HepG2 (cell line): ENCODE measurements around the gene GDF2.

Experiments
- CHD2 ChIP-seq: IDR thresholded peaks from 2 replicates; pipeline ENCODE4 v1.6.1; 2011; ENCODE audit warnings: low read depth, low read length, improper control_type of control experiment
- EED ChIP-seq: sonication (generic); formaldehyde crosslinking; IDR thresholded peaks from 2 replicates; pipeline ENCODE4 v1.5.0; 2020; ENCODE audit warnings: mild to moderate bottlenecking, missing genetic modification reagents
- ELF3 ChIP-seq: IDR thresholded peaks from 2 replicates; pipeline ENCODE4 v1.6.1; 2016; ENCODE audit warnings: missing genetic modification reagents, missing compliant biosample characterization
- HDAC6 ChIP-seq: fragments of 200-600 bp; sonication (generic); IDR thresholded peaks from 2 replicates; pipeline ENCODE4 v1.7.0; 2017; ENCODE audit warnings: mild to moderate bottlenecking, antibody characterized with exemption, low read length, low read depth
- KDM1A ChIP-seq: IDR thresholded peaks from 2 replicates; pipeline ENCODE4 v1.6.1; 2016; ENCODE audit warnings: missing compliant biosample characterization
- NCOA1 ChIP-seq: sonication (generic); formaldehyde crosslinking; IDR thresholded peaks from 2 replicates; pipeline ENCODE4 v1.9.0; 2021; ENCODE audit warnings: missing genetic modification reagents
- POLR2AphosphoS2 ChIP-seq: IDR thresholded peaks from 2 replicates; pipeline ENCODE4 v1.6.1; 2011; ENCODE audit warnings: low read depth, low read length, improper control_type of control experiment
- TSC22D2 ChIP-seq: sonication (generic); formaldehyde crosslinking; IDR thresholded peaks from 2 replicates; pipeline ENCODE4 v1.5.1; 2020; ENCODE audit warnings: missing genetic modification reagents, mild to moderate bottlenecking, borderline replicate concordance
- ZBTB7A ChIP-seq: sonication (generic); formaldehyde crosslinking; IDR thresholded peaks from 2 replicates; pipeline ENCODE4 v1.8.0; 2022; ENCODE audit warnings: mild to moderate bottlenecking, missing genetic modification reagents
- ZFX ChIP-seq: sonication (generic); formaldehyde crosslinking; IDR thresholded peaks from 2 replicates; pipeline ENCODE4 v1.4.0; 2020; ENCODE audit warnings: mild to moderate bottlenecking, low read depth, missing genetic modification reagents, moderate library complexity
- ZNF749 ChIP-seq: sonication (generic); formaldehyde crosslinking; IDR thresholded peaks from 2 replicates; pipeline ENCODE4 v1.8.0; 2022; ENCODE audit warnings: mild to moderate bottlenecking, missing genetic modification reagents, moderate library complexity, borderline replicate concordance
- ZNF792 ChIP-seq: IDR thresholded peaks from 2 replicates; pipeline ENCODE4 v1.6.1; 2016
- TF ChIP-seq, protein P1 (sequence below): sonication (generic); formaldehyde crosslinking; IDR thresholded peaks from 2 replicates; pipeline ENCODE4 v1.5.0; 2020; ENCODE audit warnings: mild to moderate bottlenecking, missing genetic modification reagents, moderate library complexity
- TF ChIP-seq, protein P2 (sequence below): sonication (generic); formaldehyde crosslinking; IDR thresholded peaks from 2 replicates; pipeline ENCODE4 v1.4.0; 2020; ENCODE audit warnings: missing genetic modification reagents, mild to moderate bottlenecking, borderline replicate concordance

DNA sequence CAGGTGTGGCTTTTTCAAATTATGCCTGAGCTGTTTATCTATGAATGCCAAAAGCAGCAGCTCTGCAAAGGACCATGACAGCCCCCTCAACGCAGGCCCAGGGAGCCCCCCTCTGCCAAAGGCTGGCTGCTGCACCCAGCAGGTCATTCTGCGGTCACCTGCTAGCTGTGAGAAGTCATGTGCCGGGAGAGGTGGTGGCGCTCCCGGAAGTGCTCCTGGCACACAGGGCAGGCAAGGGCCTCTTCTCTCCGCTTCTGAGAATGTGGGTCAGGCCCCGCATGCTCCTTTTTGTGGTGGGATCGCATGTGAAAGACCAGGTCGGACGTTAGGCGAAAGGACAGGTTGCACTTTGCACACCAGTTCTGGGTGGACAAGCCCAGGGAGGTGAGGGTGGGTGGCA lies 45.4 kb downstream of the GDF2 start:
- TF ChIP-seq POLR2AphosphoS2, result no peak
- no peak for TF ChIP-seq CHD2
- TF ChIP-seq HDAC6, result no peak
- TF ChIP-seq, protein P1, sequence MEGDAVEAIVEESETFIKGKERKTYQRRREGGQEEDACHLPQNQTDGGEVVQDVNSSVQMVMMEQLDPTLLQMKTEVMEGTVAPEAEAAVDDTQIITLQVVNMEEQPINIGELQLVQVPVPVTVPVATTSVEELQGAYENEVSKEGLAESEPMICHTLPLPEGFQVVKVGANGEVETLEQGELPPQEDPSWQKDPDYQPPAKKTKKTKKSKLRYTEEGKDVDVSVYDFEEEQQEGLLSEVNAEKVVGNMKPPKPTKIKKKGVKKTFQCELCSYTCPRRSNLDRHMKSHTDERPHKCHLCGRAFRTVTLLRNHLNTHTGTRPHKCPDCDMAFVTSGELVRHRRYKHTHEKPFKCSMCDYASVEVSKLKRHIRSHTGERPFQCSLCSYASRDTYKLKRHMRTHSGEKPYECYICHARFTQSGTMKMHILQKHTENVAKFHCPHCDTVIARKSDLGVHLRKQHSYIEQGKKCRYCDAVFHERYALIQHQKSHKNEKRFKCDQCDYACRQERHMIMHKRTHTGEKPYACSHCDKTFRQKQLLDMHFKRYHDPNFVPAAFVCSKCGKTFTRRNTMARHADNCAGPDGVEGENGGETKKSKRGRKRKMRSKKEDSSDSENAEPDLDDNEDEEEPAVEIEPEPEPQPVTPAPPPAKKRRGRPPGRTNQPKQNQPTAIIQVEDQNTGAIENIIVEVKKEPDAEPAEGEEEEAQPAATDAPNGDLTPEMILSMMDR (CRISPR knock-in tag), result no peak
- TF ChIP-seq, protein P2, sequence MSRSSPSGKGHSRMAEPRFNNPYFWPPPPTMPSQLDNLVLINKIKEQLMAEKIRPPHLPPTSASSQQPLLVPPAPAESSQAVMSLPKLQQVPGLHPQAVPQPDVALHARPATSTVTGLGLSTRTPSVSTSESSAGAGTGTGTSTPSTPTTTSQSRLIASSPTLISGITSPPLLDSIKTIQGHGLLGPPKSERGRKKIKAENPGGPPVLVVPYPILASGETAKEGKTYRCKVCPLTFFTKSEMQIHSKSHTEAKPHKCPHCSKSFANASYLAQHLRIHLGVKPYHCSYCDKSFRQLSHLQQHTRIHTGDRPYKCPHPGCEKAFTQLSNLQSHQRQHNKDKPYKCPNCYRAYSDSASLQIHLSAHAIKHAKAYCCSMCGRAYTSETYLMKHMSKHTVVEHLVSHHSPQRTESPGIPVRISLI (CRISPR knock-in tag), result no peak
- no peak for TF ChIP-seq ELF3
- TF ChIP-seq ZBTB7A (CRISPR knock-in tag), result no peak
- no peak for TF ChIP-seq TSC22D2 (CRISPR knock-in tag)
- TF ChIP-seq NCOA1 (CRISPR knock-in tag), result no peak
- no peak for TF ChIP-seq ZNF792 (CRISPR knock-in tag)
- no peak for TF ChIP-seq EED
- no peak for TF ChIP-seq KDM1A (CRISPR knock-in tag)
- no peak for TF ChIP-seq ZNF749 (CRISPR knock-in tag)
- TF ChIP-seq ZFX (CRISPR knock-in tag), result no peak
